Right cardiac atrium (tissue), 5 donors: Measurements from ENCODE around the gene PTPN22. TPM values are rescaled to one million over a fixed set of nuclear protein-coding genes. Genes with fewer than 3 reads are reported as not detected.
A peak's percentile ranks its signal among the peaks of the same experiment; 100 is the strongest.

Experiments used
- ATAC-seq, 2 donors: fragments of 200-7000 bp; cut with Tn5 transposase; one replicate each; pipeline versions ENCODE4 v1.8.0 to v1.9.1; 2020; ENCODE audit warnings: moderate library complexity in 2 of 2, mild to moderate bottlenecking in 1 of 2
- DNase-seq, 3 donors: peaks; one replicate each; pipeline ENCODE4 v3.0.0-alpha.2; 2020
- H3K27ac ChIP-seq: one replicate; pipeline ENCODE4 v1.5.1; 2013; ENCODE audit warnings: mild to moderate bottlenecking, low read length, control low read depth, moderate library complexity
- H3K27me3 ChIP-seq: one replicate; pipeline ENCODE4 v1.6.1; 2013; ENCODE audit not compliant: control insufficient read depth, insufficient read depth
- H3K4me1 ChIP-seq: one replicate; pipeline ENCODE4 v1.6.1; 2013; ENCODE audit warnings: low read length; ENCODE audit not compliant: control insufficient read depth, insufficient read depth
- H3K4me3 ChIP-seq: one replicate; pipeline ENCODE4 v1.5.1; 2013; ENCODE audit warnings: low read length, control low read depth
- H3K9me3 ChIP-seq: one replicate; pipeline ENCODE4 v1.6.1; 2013; ENCODE audit warnings: low read length; ENCODE audit not compliant: control insufficient read depth
- WGBS: extraction: QIAGEN DNeasy Blood & Tissue Kit; methylation state at CpG from one replicate; pipeline ENCODE4 v1.1.7; 2013; 5-methylcytosine and 5-hydroxymethylcytosine counted together
- intact Hi-C, 4 donors: fragments of 100-400 bp; cut with DNase I; formaldehyde crosslinking; loops; one replicate each; pipeline versions ENCODE4 v1.11.0 to v1.14.0; 2022 to 2023
- polyA plus RNA-seq: library from polyadenylated mRNA; stranded (reverse); fragments of 200-250 nt; gene quantifications from one replicate; pipeline ENCODE4 v1.2.3, GENCODE V29; 2013
- total RNA-seq, 4 donors: library from RNA; stranded (reverse); fragmentation: NEBNext Ultra II Directional; extraction: Animal tissue kit (Norgen Biotek cat#: 25700); gene quantifications; one replicate each; pipeline ENCODE4 v1.2.1, GENCODE V29; 2021
- donor health status: healthy with polysubstance abuse.
- donor health status: DM: no; HTN: yes; CAD: no.
- donor health status: DM: no; HTN: no; CAD: no.
- donor health status: DM: no; HTN: yes; CAD: no; lungs with severe emphysema.
- donor health status: DM: yes; HTN: yes; CAD: no.

The PTPN22 gene
- total and polyA plus RNA-seq, 5 donors = 0.48 to 1.6 (median 1.2) TPM

GRCh38 chr1:113904293-113904673, 32.8 kb upstream of the PTPN22 start:
- WGBS = under 1% methylated on average over 11 of the region's 11 CpGs
- intact Hi-C loops = loop anchor here in 2 of 4 donors (2.0 to 10.0 kb wide), 3 partner anchors 25 to 69 kb away; partner anchors contain the start of gene HIPK1 (in 1 of the 2)
- DNase-seq = no peak
- Histone ChIP-seq H3K9me3 (no peaks in the 10 kb centered on the region), H3K27me3 (no peaks in the 10 kb centered on the region), H3K4me3 (peak overlapping the region; percentile 50), H3K4me1 (no peaks in the 10 kb centered on the region), H3K27ac (peak overlapping the region; percentile 87)
- ATAC-seq = no peak

- no peaks in the 10 kb centered on the region for H3K27me3 ChIP-seq
- H3K4me1 ChIP-seq = no peaks in the 10 kb centered on the region
- DNase-seq = no peak
- H3K27ac ChIP-seq = peak overlapping the region; percentile 87
- peak overlapping the region; percentile 50 for H3K4me3 ChIP-seq
- intact Hi-C loops = loop anchor here in 2 of 4 donors (2.0 to 10.0 kb wide), 3 partner anchors 25 to 69 kb away; partner anchors contain the start of gene HIPK1 (in 1 of the 2)
- H3K9me3 ChIP-seq = no peaks in the 10 kb centered on the region
- 14% methylated on average over 7 of the region's 7 CpGs for whole genome bisulfite sequencing
- no peak for ATAC-seq
Observed at GRCh38 chr1:113903501-113904292, 32.2 kb upstream of the PTPN22 start.

- no peaks in the 10 kb centered on the region for H3K9me3 ChIP-seq
- ATAC-seq (no peak), DNase-seq (no peak)
- 73% methylated on average over 3 of the region's 3 CpGs for WGBS
- intact Hi-C loops = loop anchor here in 2 of 4 donors (10.0 kb wide), 1 partner anchor 66 kb away; no protein-coding TSS in a partner anchor
- H3K4me1 ChIP-seq = no peaks in the 10 kb centered on the region
- no peak overlapping the region for H3K27ac ChIP-seq
- no peak overlapping the region for H3K4me3 ChIP-seq
- no peaks in the 10 kb centered on the region for H3K27me3 ChIP-seq
Observed at GRCh38 chr1:113901191-113901590, 29.7 kb upstream of the PTPN22 start.

GRCh38 chr1:113899111-113899510, 27.6 kb upstream of the PTPN22 start:
- ATAC-seq (no peak), DNase-seq (no peak)
- no peaks in the 10 kb centered on the region for H3K4me1 ChIP-seq
- intact Hi-C loops = no loop called here
- no peak overlapping the region for H3K27ac ChIP-seq
- H3K9me3 ChIP-seq = no peaks in the 10 kb centered on the region
- H3K27me3 ChIP-seq = no peaks in the 10 kb centered on the region
- H3K4me3 ChIP-seq = no peak overlapping the region

- no peak overlapping the region for H3K27ac ChIP-seq
- no peaks in the 10 kb centered on the region for H3K9me3 ChIP-seq
- 100% methylated on average over 1 of the region's 1 CpG for WGBS
- H3K4me3 ChIP-seq = no peak overlapping the region
- ATAC-seq (no peak), DNase-seq (no peak)
- intact Hi-C loops = no loop called here
- H3K4me1 ChIP-seq = no peaks in the 10 kb centered on the region
- H3K27me3 ChIP-seq = no peaks in the 10 kb centered on the region
Observed at GRCh38 chr1:113898241-113898814, 26.8 kb upstream of the PTPN22 start.

- DNase-seq (no peak), ATAC-seq (no peak)
- no peaks in the 10 kb centered on the region for H3K27me3 ChIP-seq
- no peak overlapping the region for H3K4me3 ChIP-seq
- H3K27ac ChIP-seq = no peak overlapping the region
- intact Hi-C loops = no loop called here
- WGBS = 91% methylated on average over 8 of the region's 8 CpGs
- H3K9me3 ChIP-seq = no peaks in the 10 kb centered on the region
- H3K4me1 ChIP-seq = no peaks in the 10 kb centered on the region
Observed at GRCh38 chr1:113895961-113896360, 24.4 kb upstream of the PTPN22 start.

- no peak for DNase-seq
- no peak for ATAC-seq
- H3K9me3 ChIP-seq = no peaks in the 10 kb centered on the region
- H3K4me1 ChIP-seq = no peaks in the 10 kb centered on the region
- intact Hi-C loops = no loop called here
- 86% methylated on average over 6 of the region's 6 CpGs for WGBS
- no peak overlapping the region for H3K27ac ChIP-seq
- no peaks in the 10 kb centered on the region for H3K27me3 ChIP-seq
- no peak overlapping the region for H3K4me3 ChIP-seq
Observed at GRCh38 chr1:113895098-113895497, 23.6 kb upstream of the PTPN22 start.

- 97% methylated on average over 3 of the region's 3 CpGs for WGBS
- Histone ChIP-seq H3K4me1 (no peaks in the 10 kb centered on the region), H3K27me3 (no peaks in the 10 kb centered on the region), H3K9me3 (no peaks in the 10 kb centered on the region), H3K4me3 (no peak overlapping the region), H3K27ac (no peak overlapping the region)
- intact Hi-C loops = no loop called here
- DNase-seq = no peak
- no peak for ATAC-seq
Observed at GRCh38 chr1:113893267-113893666, 21.8 kb upstream of the PTPN22 start.

- intact Hi-C loops = no loop called here
- no peak for ATAC-seq
Observed at GRCh38 chr1:113891631-113892220, 20.2 kb upstream of the PTPN22 start.

GRCh38 chr1:113890816-113891215, 19.3 kb upstream of the PTPN22 start:
- no peaks in the 10 kb centered on the region for H3K9me3 ChIP-seq
- no peaks in the 10 kb centered on the region for H3K4me1 ChIP-seq
- 70% methylated on average over 2 of the region's 2 CpGs for WGBS
- no peak overlapping the region for H3K4me3 ChIP-seq
- no peaks in the 10 kb centered on the region for H3K27me3 ChIP-seq
- no peak overlapping the region for H3K27ac ChIP-seq
- no peak for ATAC-seq
- no peak for DNase-seq
- intact Hi-C loops = no loop called here

More at GRCh38 chr1:113891631-113892220, 20.2 kb upstream of the PTPN22 start:
- Histone ChIP-seq H3K27me3 (no peaks in the 10 kb centered on the region), H3K4me3 (no peak overlapping the region), H3K9me3 (no peaks in the 10 kb centered on the region), H3K4me1 (no peaks in the 10 kb centered on the region), H3K27ac (no peak overlapping the region)
- DNase-seq = no peak
- 90% methylated on average over 11 of the region's 11 CpGs for WGBS
